ENCODE measurements around the gene HSPA8.
A peak's percentile ranks its signal among the peaks of the same experiment; 100 is the strongest.
"Not testable (repeated sequence)": the region's sequence is repeated elsewhere in the genome, so short reads cannot be mapped to it uniquely, and the experiment has no call there.

Gene HSPA8

GRCh38 chr11:123063826-123064657, 2.1 kb upstream of the HSPA8 start:
- no peak for DNase-seq (ENCODE audit: low spot score)
- CTCF ChIA-PET, result interaction anchor here (0.5 to 0.8 kb wide), 3 partner anchors 67 to 907 kb away, joined by 3 read pairs; no protein-coding TSS in a partner anchor
- TF ChIP-seq CTCF (conservative IDR thresholded peaks at IDR 0.05; ENCODE audit: low read depth), result no peak
- H3K27ac ChIP-seq, result no peak overlapping the region
- POLR2A ChIA-PET (ENCODE audit: low non-redundant PET), result no interaction called here

- TF ChIP-seq CTCF (conservative IDR thresholded peaks at IDR 0.05; ENCODE audit: low read depth), result no peak
- DNase-seq (ENCODE audit: low spot score), result no peak
- H3K27ac ChIP-seq, result peak overlapping the region; percentile 96
- ChIA-PET CTCF (no interaction called here), POLR2A (ENCODE audit: low non-redundant PET) (interaction anchor here (0.7 kb wide), 1 partner anchor 22 kb away, joined by 3 read pairs; no protein-coding TSS in a partner anchor)
Observed at GRCh38 chr11:123062892-123063825, 1.2 kb upstream of the HSPA8 start.

GRCh38 chr11:123062158-123062891, 389 bp upstream of the HSPA8 start:
- ChIA-PET POLR2A (ENCODE audit: low non-redundant PET) (interaction anchor here (0.6 to 0.7 kb wide), 6 partner anchors 8 to 451 kb away, joined by 3 to 5 read pairs (median 3); no protein-coding TSS in a partner anchor), CTCF (interaction anchor here (0.7 kb wide), 1 partner anchor 885 kb away, joined by 4 read pairs; no protein-coding TSS in a partner anchor)
- DNase-seq (ENCODE audit: low spot score), result peak; percentile 95
- no peak for TF ChIP-seq CTCF (conservative IDR thresholded peaks at IDR 0.05; ENCODE audit: low read depth)
- H3K27ac ChIP-seq, result peak overlapping the region; percentile 96

GRCh38 chr11:123060277-123061000, 1.5 kb downstream of the HSPA8 start:
- POLR2A ChIA-PET (ENCODE audit: low non-redundant PET), result no interaction called here
- peak overlapping the region; percentile 67 for H3K27ac ChIP-seq
- CTCF ChIA-PET, result no interaction called here
- no peak for TF ChIP-seq CTCF (conservative IDR thresholded peaks at IDR 0.05; ENCODE audit: low read depth)
- no peak for DNase-seq (ENCODE audit: low spot score)

- POLR2A ChIA-PET (ENCODE audit: low non-redundant PET); H3K27ac ChIP-seq; DNase-seq (ENCODE audit: low spot score): not testable (repeated sequence)
- CTCF ChIA-PET, result interaction anchor here (0.6 kb wide), 1 partner anchor 30 kb away, joined by 4 read pairs; no protein-coding TSS in a partner anchor
Observed at GRCh38 chr11:123059041-123059920, 2.7 kb downstream of the HSPA8 start.

Measured in RWPE1 (cell line).